ENCODE measurements around the gene RAPGEF3. TPM values are rescaled to one million over a fixed set of nuclear protein-coding genes. Genes with fewer than 3 reads are reported as not detected.

RAPGEF3 gene
- total RNA-seq, 4 donors from 2014 or later: 24.2 to 270 (median 59.1) TPM

- ATAC-seq (ENCODE audit: low FRiP score): no peak
- no peak for DNase-seq (ENCODE audit: low spot score)
- TF ChIP-seq CTCF (IDR thresholded peaks at IDR 0.05): no peak
These were observed 36.4 kb downstream of the RAPGEF3 start for GRCh38 chr12:47722136-47722834.

GRCh38 chr12:47721431-47721973 is 37.2 kb downstream of the RAPGEF3 start:
- no peak for ATAC-seq (ENCODE audit: low FRiP score)
- TF ChIP-seq CTCF (IDR thresholded peaks at IDR 0.05): no peak
- DNase-seq (ENCODE audit: low spot score): no peak

- ATAC-seq (ENCODE audit: low FRiP score) (no peak), DNase-seq (ENCODE audit: low spot score) (no peak)
- no peak for TF ChIP-seq CTCF (IDR thresholded peaks at IDR 0.05)
These were observed 40.1 kb downstream of the RAPGEF3 start for GRCh38 chr12:47718531-47718930.

- DNase-seq (ENCODE audit: low spot score) (peak; percentile 50), ATAC-seq (ENCODE audit: low FRiP score) (peak; percentile 76)
- no peak for TF ChIP-seq CTCF (IDR thresholded peaks at IDR 0.05)
These were observed 41.1 kb downstream of the RAPGEF3 start for GRCh38 chr12:47717443-47718193.

GRCh38 chr12:47717046-47717442 is 41.6 kb downstream of the RAPGEF3 start:
- no peak for DNase-seq (ENCODE audit: low spot score)
- no peak for ATAC-seq (ENCODE audit: low FRiP score)
- no peak for TF ChIP-seq CTCF (IDR thresholded peaks at IDR 0.05)

GRCh38 chr12:47715877-47716548 is 42.7 kb downstream of the RAPGEF3 start:
- DNase-seq (ENCODE audit: low spot score) (no peak), ATAC-seq (ENCODE audit: low FRiP score) (peak; percentile 4)
- no peak for TF ChIP-seq CTCF (IDR thresholded peaks at IDR 0.05)
